ENCODE data around the gene PPP4R3A.
A peak's percentile ranks its signal among the peaks of the same experiment; 100 is the strongest.
"Not testable (repeated sequence)": the region's sequence is repeated elsewhere in the genome, so short reads cannot be mapped to it uniquely, and the experiment has no call there.

PPP4R3A gene

GRCh38 chr14:91510171-91511042 is at the start of gene PPP4R3A:
Gene PPP4R3A (minus strand): TSS chr14:91510310. CDS start chr14:91509647, 663 bp downstream.
- peak; percentile 94 for DNase-seq (ENCODE audit: low read depth)

GRCh38 chr14:91555531-91555930 is 45.4 kb upstream of the PPP4R3A start:
- DNase-seq (ENCODE audit: low read depth) = no peak

- no peak for DNase-seq (ENCODE audit: low read depth)
Measured at GRCh38 chr14:91554535-91555332, 44.6 kb upstream of the PPP4R3A start.

GRCh38 chr14:91548108-91548507 is 38.0 kb upstream of the PPP4R3A start:
- DNase-seq (ENCODE audit: low read depth) = no peak

- DNase-seq (ENCODE audit: low read depth) = no peak
Measured at GRCh38 chr14:91545946-91546716, 36.0 kb upstream of the PPP4R3A start.

- no peak for DNase-seq (ENCODE audit: low read depth)
Measured at GRCh38 chr14:91545204-91545603, 35.1 kb upstream of the PPP4R3A start.

GRCh38 chr14:91536327-91536726 is 26.2 kb upstream of the PPP4R3A start:
- DNase-seq (ENCODE audit: low read depth) = no peak

- not testable (repeated sequence) for DNase-seq (ENCODE audit: low read depth)
Measured at GRCh38 chr14:91534059-91534458, 23.9 kb upstream of the PPP4R3A start.

- DNase-seq (ENCODE audit: low read depth) = no peak
Measured at GRCh38 chr14:91533623-91534022, 23.5 kb upstream of the PPP4R3A start.

- no peak for DNase-seq (ENCODE audit: low read depth)
Measured at GRCh38 chr14:91523972-91524371, 13.9 kb upstream of the PPP4R3A start.

- DNase-seq (ENCODE audit: low read depth) = no peak
Measured at GRCh38 chr14:91521061-91521640, 11.0 kb upstream of the PPP4R3A start.

- DNase-seq (ENCODE audit: low read depth) = no peak
Measured at GRCh38 chr14:91520138-91520537, 10.0 kb upstream of the PPP4R3A start.

- DNase-seq (ENCODE audit: low read depth) = no peak
Measured at GRCh38 chr14:91519239-91520036, 9.3 kb upstream of the PPP4R3A start.

- DNase-seq (ENCODE audit: low read depth) = no peak
Measured at GRCh38 chr14:91516663-91517388, 6.7 kb upstream of the PPP4R3A start.

- no peak for DNase-seq (ENCODE audit: low read depth)
Measured at GRCh38 chr14:91515979-91516378, 5.9 kb upstream of the PPP4R3A start.

- DNase-seq (ENCODE audit: low read depth) = no peak
Measured at GRCh38 chr14:91511043-91511383, 903 bp upstream of the PPP4R3A start.

- DNase-seq (ENCODE audit: low read depth) = no peak
Measured at GRCh38 chr14:91509878-91510170, 286 bp downstream of the PPP4R3A start.

GRCh38 chr14:91509083-91509877 is 830 bp downstream of the PPP4R3A start:
- DNase-seq (ENCODE audit: low read depth) = peak; percentile 29

GRCh38 chr14:91508105-91508504 is 2.0 kb downstream of the PPP4R3A start:
- no peak for DNase-seq (ENCODE audit: low read depth)

GRCh38 chr14:91506226-91506625 is 3.9 kb downstream of the PPP4R3A start:
- DNase-seq (ENCODE audit: low read depth) = no peak

Data from activated T-cell treated with anti-CD3 and anti-CD28 coated beads for 48 hours (primary cell).